Uterus (tissue), 2 donors: ENCODE measurements around the gene AMH.

ENCODE experiments used
- CTCF ChIP-seq, 4 experiments: fragments of 200-600 bp in 2 of 4; fragments of 450-650 bp in 2 of 4; sonication (generic) in 2 of 4; IDR thresholded peaks; one replicate each; pipeline ENCODE4 v1.5.1; 2016 to 2019; ENCODE audit warnings: antibody characterized with exemption in 4 of 4, mild to moderate bottlenecking in 2 of 4, moderate library complexity in 1 of 4
- POLR2A ChIP-seq, 2 donors: fragments of 450-650 bp; IDR thresholded peaks; one replicate each; pipeline ENCODE4 v1.6.1; 2016; ENCODE audit warnings: antibody characterized with exemption in 2 of 2, mild to moderate bottlenecking in 1 of 2, moderate library complexity in 1 of 2

GRCh38 chr19:2225415-2226050 lies 23.6 kb upstream of the AMH start:
- TF ChIP-seq CTCF (IDR thresholded peaks at IDR 0.05): no peak
- TF ChIP-seq POLR2A (IDR thresholded peaks at IDR 0.05): no peak
